Keratinocyte (primary cell): ENCODE results near the gene SCAMP1. TPM values are rescaled to one million over a fixed set of nuclear protein-coding genes. Genes with fewer than 3 reads are reported as not detected.

Experiments used
- DNase-seq: peaks from one replicate; pipeline ENCODE4 v3.0.0-alpha.2; 2011; ENCODE audit warnings: low read depth, missing footprints, low spot score
- FAIRE-seq: peaks from 2 replicates; lab custom pipeline; 2011; peaks lifted over from hg19 to GRCh38; lab: Jason Lieb, UNC
- H2AFZ ChIP-seq: 2 replicates; pipeline ENCODE4 v1.6.0; 2012; ENCODE audit warnings: low read length, control low read depth, inconsistent platforms; ENCODE audit not compliant: control insufficient read depth
- H3K27ac ChIP-seq: 2 replicates; pipeline ENCODE4 v1.5.1; 2011; ENCODE audit warnings: low read length; ENCODE audit not compliant: control insufficient read depth, insufficient read depth
- H3K27me3 ChIP-seq: 3 replicates; pipeline ENCODE4 v1.6.0; 2011; ENCODE audit warnings: low read length; ENCODE audit not compliant: control insufficient read depth, insufficient read depth; ENCODE audit errors: extremely low read depth
- H3K36me3 ChIP-seq, 2 experiments: 2 replicates in 1 of 2; 3 replicates in 1 of 2; pipeline ENCODE4 v1.5.1; 2011; ENCODE audit warnings: low read length in 2 of 2, mild to moderate bottlenecking in 1 of 2; ENCODE audit not compliant: control insufficient read depth in 2 of 2, insufficient read depth in 2 of 2; ENCODE audit errors: extremely low read depth in 1 of 2
- H3K4me1 ChIP-seq: 3 replicates; pipeline ENCODE4 v1.5.1; 2011; ENCODE audit warnings: low read length; ENCODE audit not compliant: control insufficient read depth, insufficient read depth; ENCODE audit errors: extremely low read depth
- H3K4me2 ChIP-seq: 3 replicates; pipeline ENCODE4 v1.6.0; 2011; ENCODE audit warnings: low read depth, low read length; ENCODE audit not compliant: control insufficient read depth, insufficient read depth; ENCODE audit errors: extremely low read depth
- H3K4me3 ChIP-seq, 3 experiments: fragments of 200-600 bp in 1 of 3; sonication (generic) in 1 of 3; 2 replicates in 2 of 3; 3 replicates in 1 of 3; pipeline ENCODE4 v1.5.1; 2011 to 2016; ENCODE audit warnings: low read length in 3 of 3, mild to moderate bottlenecking in 3 of 3, control low read depth in 2 of 3, inconsistent platforms in 1 of 3, low read depth in 1 of 3, mixed read lengths in 1 of 3, mixed run types in 1 of 3, moderate library complexity in 1 of 3; ENCODE audit not compliant: control insufficient read depth in 2 of 3, insufficient read depth in 2 of 3; ENCODE audit errors: extremely low read depth in 1 of 3
- H3K79me2 ChIP-seq: 2 replicates; pipeline ENCODE4 v1.6.0; 2012; ENCODE audit warnings: low read length; ENCODE audit not compliant: control insufficient read depth, insufficient read depth
- H3K9ac ChIP-seq: 3 replicates; pipeline ENCODE4 v1.6.0; 2011; ENCODE audit warnings: low read length; ENCODE audit not compliant: control insufficient read depth, insufficient read depth; ENCODE audit errors: extremely low read depth
- H3K9me1 ChIP-seq: 3 replicates; pipeline ENCODE4 v1.6.0; 2011; ENCODE audit warnings: low read length; ENCODE audit not compliant: control insufficient read depth, insufficient read depth; ENCODE audit errors: extremely low read depth
- H3K9me3 ChIP-seq: 2 replicates; pipeline ENCODE4 v1.5.1; 2012; ENCODE audit warnings: low read depth, low read length; ENCODE audit not compliant: control insufficient read depth
- H4K20me1 ChIP-seq: 3 replicates; pipeline ENCODE4 v1.6.0; 2011; ENCODE audit warnings: low read length; ENCODE audit not compliant: control insufficient read depth, insufficient read depth; ENCODE audit errors: extremely low read depth
- CTCF ChIP-seq, 3 experiments: IDR thresholded peaks in 1 of 3; conservative IDR thresholded peaks in 1 of 3; optimal IDR thresholded peaks in 1 of 3; 2 replicates in 2 of 3; 3 replicates in 1 of 3; pipeline versions ENCODE3 to v1.5.1; 2011; ENCODE audit warnings: low read length in 3 of 3, mild to moderate bottlenecking in 3 of 3, moderate library complexity in 2 of 3, control low read depth in 1 of 3, inconsistent platforms in 1 of 3; ENCODE audit not compliant: insufficient read depth in 2 of 3; ENCODE audit errors: extremely low read depth in 1 of 3
- EZH2 ChIP-seq: IDR thresholded peaks from one replicate; pipeline ENCODE4 v1.6.1; 2012; ENCODE audit warnings: inconsistent platforms, mild to moderate bottlenecking, low read length, moderate library complexity
- dilution Hi-C: fragments of 300-500 bp; cut with MboI; formaldehyde crosslinking; loops from one replicate; pipeline ENCODE4 v1.7.0; 2020; ENCODE audit warnings: low sequenced_read_pairs; ENCODE audit not compliant: extremely low pct_ligation_motif_present
- polyA plus RNA-seq, 5 experiments: library from polyadenylated mRNA; depleted of rRNA in 3 of 5; stranded (reverse) in 3 of 5; stranded (forward) in 1 of 5; unstranded in 1 of 5; fragments of >200 nt; gene quantifications; 1 replicate in 1 of 5; 2 replicates in 3 of 5; 3 replicates in 1 of 5; pipeline versions ENCODE4 v1.2.1 to v1.2.3, GENCODE V29; 2011 to 2012; ENCODE audit warnings: missing spikeins in 2 of 5, low read depth in 1 of 5, low replicate concordance in 1 of 5

Gene SCAMP1
- polyA plus RNA-seq, 1 donor (not counting 4 experiments of a cell fraction or from before 2014, with no cell fraction given) = 36.6 TPM

GRCh38 chr5:78369680-78370079 lies 9.3 kb downstream of the SCAMP1 start:
- peaks cover 24% of the 10 kb centered on the region for H3K79me2 ChIP-seq
- TF ChIP-seq EZH2 = no peak
- no peak for TF ChIP-seq CTCF (optimal IDR thresholded peaks at IDR 0.05 in 1 of 3, IDR thresholded peaks at IDR 0.05 in 1 of 3, conservative IDR thresholded peaks at IDR 0.05 in 1 of 3; ENCODE audit: extremely low read depth in 1 of 3, insufficient read depth in 2 of 3, low read length in 3 of 3)
- H3K4me2 ChIP-seq = no peak overlapping the region
- no peak overlapping the region for H3K4me3 ChIP-seq
- H3K9me1 ChIP-seq = no peaks in the 10 kb centered on the region
- FAIRE-seq = no peak
- no peak for DNase-seq
- H2AFZ ChIP-seq = no peak overlapping the region
- no peaks in the 10 kb centered on the region for H3K27me3 ChIP-seq
- no peak overlapping the region for H3K9ac ChIP-seq
- no peaks in the 10 kb centered on the region for H3K9me3 ChIP-seq
- H3K36me3 ChIP-seq = no peaks in the 10 kb centered on the region
- H3K4me1 ChIP-seq = no peaks in the 10 kb centered on the region
- no peaks in the 10 kb centered on the region for H4K20me1 ChIP-seq
- dilution Hi-C loops = no loop called here
- H3K27ac ChIP-seq = no peak overlapping the region

DNA sequence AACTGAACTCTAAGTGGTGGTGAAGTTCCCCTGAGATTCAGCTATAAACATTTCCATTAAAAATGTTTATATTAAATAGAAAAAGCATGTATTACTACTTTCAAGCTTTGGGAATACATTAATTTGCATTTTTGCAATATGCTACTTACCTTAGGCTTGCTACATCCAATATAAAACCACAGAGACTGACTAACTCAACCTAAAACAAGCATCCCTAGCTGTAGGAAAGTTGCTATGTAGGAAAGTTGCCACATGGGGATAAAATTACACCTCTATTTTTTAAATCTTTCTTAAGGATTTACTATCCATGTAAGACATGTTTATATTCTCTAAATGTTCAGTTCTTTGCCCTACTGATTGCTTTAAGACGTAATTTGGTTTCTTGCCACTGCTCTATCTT lies 12.8 kb downstream of the SCAMP1 start:
- Histone ChIP-seq H3K9ac (no peak overlapping the region), H3K27me3 (no peaks in the 10 kb centered on the region), H3K4me2 (no peak overlapping the region), H3K79me2 (peaks cover 12% of the 10 kb centered on the region), H3K9me1 (no peaks in the 10 kb centered on the region), H3K36me3 (no peaks in the 10 kb centered on the region), H3K27ac (no peak overlapping the region), H2AFZ (no peak overlapping the region), H3K4me1 (no peaks in the 10 kb centered on the region), H3K4me3 (no peak overlapping the region), H4K20me1 (no peaks in the 10 kb centered on the region), H3K9me3 (no peaks in the 10 kb centered on the region)
- TF ChIP-seq EZH2 (no peak), CTCF (optimal IDR thresholded peaks at IDR 0.05 in 1 of 3, IDR thresholded peaks at IDR 0.05 in 1 of 3, conservative IDR thresholded peaks at IDR 0.05 in 1 of 3; ENCODE audit: extremely low read depth in 1 of 3, insufficient read depth in 2 of 3, low read length in 3 of 3) (no peak)
- FAIRE-seq (no peak), DNase-seq (no peak)
- dilution Hi-C loops = no loop called here
